Activated gamma-delta T cell (primary cell): Measurements from ENCODE around the gene INTS11.

Source experiments
- DNase-seq: peaks from one replicate; lab custom pipeline; 2025; lab: John Stamatoyannopoulos, UW

INTS11 gene

DNA sequence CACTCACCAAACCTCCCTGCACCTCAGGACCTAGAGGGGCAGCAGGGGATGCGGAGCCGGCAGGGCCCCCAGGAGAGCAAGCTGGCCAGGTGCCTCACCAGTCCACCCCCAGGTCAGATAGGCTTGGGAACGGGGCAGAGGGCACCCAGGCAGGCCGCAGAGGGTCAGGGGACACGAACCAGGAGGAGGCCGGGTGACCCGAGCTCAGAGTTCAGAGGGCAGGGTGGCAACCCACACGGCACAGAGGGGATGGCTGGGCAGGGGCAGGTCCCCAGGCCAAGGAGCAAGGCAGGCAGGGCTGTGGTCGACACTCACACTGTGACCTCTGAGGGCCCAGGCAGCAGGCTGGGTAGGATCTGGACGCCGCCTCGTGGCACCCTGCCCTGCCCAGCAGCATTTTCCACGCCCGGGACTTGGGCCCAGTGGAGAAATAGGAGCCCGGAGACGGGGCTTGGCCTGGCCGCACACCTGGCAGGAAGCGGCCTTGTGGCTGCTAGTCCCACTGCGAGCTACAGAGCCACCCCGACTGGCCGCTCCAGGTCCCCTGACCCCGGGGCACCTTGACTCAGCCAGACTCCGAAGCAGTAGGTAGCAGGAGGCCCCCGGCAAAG, 19.5 kb upstream of the INTS11 start:
- DNase-seq: no peak

DNA sequence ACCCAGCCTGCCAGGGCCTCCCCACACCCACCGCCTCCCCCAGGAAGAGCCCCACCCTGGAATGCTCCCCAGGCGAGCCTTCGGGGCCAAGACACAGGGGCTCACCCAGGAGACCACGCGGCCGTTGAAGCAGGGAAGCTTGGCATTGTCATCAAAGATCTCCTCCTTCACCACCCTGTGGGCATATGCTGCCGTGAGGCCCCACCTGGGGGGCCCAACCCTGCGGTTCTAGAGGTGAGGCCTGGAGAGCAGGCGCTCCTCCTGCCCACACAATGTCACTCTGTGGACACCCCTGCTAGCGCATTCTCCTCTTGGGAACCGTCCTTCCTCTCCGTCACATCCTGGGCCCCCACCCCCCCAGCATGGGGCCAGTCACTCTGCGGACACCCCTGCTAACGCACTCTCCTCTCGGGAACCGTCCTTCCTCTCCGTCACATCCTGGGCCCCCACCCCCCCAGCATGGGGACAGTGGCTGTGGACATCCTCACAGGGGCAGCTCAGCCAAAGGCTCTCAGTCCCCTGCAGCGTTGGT, 18.2 kb upstream of the INTS11 start:
- no peak for DNase-seq

DNA sequence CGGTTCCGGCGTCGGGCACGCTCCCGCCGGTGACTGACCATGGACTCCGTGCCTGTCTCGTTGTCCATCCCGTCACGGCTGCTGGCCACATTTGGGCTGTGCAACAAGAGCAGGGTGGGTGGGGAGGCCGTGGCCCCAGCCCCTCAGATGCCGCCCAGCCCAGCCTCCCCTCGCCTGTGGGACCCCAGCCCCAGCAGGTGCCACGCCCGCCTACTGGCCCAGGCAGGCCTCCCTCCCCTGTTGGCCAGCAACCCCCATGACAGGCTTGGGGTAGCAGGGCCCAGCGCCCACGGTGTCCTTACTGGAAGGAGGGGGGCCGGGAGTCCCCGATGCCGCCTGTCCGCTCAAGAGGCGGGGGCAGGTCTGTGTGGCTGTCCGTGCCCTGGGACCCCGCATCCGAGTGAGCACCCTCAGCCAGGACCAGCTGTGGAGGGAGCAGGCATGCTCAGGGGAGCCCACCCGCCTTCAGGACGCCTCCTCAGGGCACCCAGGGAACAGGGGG, 17.7 kb upstream of the INTS11 start:
- no peak for DNase-seq

DNA sequence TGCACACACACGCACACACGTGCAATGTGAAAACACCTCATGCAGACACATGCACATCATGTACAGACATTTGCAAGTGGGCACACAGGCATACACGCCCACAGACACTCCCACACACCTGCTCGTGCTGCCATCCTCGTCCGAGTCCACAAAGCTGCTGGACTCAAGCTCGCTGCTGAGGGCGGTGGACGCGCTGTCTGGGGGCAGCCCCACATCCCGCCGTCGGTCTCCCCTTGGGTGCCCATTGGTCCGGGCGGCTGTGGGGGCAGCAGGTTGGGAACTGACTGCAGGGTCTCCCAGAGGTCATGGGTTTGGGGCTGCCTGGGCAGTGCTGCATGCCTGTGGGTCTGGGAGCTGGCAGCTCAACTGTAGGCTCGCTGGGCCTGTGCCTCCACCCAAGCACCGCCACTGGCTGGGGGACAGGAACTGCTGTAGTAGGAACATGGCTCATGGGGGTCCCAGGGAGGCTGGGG, 17.1 kb upstream of the INTS11 start:
- DNase-seq: no peak

DNA sequence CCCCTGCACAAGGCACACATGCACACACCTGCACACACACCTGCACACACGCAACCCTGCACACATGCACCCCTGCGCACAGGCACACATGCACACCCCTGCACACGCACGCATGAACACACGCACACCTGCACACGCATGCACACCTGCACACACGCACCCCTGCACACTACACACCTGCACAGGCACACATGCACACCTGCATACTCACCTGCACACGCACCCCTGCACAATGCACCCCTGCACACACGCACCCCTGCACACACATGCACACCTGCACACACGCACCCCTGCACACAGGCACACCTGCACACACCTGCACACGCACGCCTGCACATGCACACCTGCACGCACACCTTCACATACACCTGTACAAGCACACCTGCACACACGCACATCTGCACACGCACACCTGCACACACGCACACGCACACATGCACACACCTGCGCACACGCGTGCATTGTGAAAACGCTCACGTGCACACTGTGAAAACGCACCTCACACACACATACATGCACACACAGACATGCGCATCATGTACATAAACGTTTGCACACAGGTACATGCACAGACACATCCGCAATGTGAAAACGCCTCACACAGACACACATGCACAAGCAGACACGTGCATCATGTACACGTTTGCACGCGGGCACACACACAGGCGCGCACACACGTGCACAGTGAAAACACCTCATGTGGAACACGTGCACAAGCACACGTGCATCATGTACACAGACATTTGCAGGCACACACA, 16.5 kb upstream of the INTS11 start:
- DNase-seq: no peak

DNA sequence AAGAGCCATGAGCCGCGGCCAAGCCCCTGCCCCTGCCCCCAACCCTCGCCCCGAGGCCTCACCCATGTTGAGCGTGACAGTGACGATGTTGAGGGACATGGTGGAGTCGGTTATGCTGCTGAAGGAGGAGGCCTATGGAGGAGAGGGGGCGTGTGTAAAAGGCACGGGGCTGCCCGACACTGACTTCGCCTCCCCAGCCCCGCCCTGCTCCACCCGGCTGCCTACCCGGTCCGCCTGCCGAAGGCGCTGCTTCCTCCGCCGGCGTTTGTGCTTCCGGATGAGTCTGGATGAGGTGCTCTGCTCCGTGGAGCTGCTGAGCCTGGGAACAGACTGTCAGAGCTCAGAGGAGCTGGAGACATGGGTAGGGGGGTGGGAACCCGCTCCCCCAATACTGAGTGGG, 15.7 kb upstream of the INTS11 start:
- no peak for DNase-seq

DNA sequence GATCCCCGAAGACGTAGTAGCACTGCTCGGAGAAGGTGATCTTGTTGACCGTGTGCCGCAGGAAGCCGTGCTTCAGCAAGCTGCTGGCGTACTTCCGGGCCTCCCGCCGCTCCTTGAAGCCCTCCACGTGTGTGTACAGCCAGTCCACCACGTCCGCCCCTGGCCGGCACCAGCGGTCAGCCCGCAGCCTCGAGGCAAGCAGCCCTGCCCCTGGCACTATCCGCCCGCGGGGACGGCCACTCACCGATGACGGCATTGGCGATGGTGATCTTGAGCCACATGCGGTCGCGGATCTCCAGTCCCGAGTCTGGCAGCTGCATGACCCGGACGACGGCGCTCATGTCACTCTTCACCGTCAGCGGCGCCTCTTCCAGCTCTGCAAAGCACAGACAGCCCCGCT, 13.8 kb upstream of the INTS11 start:
- DNase-seq: no peak

DNA sequence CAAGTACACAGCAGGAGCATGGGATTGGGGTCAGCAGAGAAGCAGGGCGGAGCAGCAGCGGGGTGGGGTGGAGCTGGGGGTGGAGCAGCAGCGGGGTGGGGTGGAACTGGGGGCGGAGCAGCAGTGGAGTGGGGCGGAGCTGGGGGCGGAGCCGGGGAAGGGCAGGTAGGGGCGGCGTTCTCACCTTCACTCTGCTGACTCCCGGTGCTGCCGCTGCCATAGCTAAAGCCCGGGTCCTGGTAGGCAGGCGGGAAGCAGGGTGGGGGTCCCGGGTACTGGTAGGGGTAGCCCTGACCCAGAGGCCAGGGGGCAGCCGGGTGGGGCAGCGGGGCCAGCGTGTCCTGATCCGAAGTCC, 13.3 kb upstream of the INTS11 start:
- DNase-seq: no peak

DNA sequence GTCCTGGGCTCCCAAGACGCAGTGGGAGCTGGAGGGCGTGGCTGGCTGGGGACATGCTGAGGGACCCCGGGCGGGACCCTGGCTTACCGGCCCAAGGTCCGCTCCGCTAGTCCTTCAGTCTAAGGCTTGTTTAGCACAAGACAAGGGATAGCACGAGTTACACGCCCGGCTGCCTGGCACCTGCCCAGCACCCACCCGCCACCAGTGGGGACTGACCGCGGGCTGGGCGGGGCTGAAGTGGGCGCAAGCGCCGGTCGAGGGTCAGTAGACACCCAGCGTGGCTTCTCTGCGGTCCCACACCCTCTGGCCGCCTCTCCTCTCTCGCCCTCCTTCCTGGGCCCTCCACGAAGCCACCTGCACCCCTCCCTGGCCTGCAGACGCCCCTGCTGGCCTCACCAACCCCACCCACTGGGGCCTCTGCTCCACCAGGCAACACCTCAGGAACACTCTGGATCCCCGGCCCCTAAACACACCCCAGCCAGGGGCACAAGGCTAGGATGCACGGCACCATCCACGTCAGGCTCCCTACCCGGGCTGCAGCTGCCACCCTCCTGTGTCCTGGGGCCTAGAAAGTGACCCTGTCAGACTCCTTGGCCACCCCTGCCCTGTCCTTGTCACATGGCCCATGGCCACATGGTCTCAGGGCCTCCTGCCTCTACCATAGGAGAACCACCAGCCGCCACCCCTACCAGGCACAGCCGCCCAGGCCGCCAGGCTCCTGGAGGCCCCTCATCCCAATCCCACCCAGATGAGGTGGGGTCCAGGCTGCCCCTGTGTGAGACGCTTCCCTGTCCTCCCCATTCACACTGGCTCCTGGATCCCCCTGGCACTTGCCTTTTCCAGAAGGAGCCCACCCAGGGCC, 12.7 kb upstream of the INTS11 start:
- DNase-seq: no peak

DNA sequence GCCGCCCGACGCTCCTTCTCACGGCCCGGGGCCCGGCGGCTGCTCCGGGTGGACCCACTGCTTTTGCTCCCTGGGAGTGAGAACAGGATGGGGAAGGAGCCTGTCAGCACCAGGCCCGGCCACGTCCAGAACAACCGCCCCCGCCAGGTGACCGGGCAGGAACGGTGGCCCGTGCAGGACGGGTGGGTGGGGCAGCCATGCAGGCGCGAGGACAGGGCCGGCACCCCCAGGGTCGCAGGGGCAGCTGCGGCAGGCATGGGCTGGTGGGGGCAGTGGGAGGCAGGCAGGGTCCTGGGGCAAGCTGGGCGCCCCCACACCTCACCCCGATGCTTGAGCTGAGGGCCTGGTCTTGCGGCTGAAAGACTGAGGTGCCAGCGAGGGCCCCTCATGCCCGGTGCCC, 12.0 kb upstream of the INTS11 start:
- DNase-seq: no peak

DNA sequence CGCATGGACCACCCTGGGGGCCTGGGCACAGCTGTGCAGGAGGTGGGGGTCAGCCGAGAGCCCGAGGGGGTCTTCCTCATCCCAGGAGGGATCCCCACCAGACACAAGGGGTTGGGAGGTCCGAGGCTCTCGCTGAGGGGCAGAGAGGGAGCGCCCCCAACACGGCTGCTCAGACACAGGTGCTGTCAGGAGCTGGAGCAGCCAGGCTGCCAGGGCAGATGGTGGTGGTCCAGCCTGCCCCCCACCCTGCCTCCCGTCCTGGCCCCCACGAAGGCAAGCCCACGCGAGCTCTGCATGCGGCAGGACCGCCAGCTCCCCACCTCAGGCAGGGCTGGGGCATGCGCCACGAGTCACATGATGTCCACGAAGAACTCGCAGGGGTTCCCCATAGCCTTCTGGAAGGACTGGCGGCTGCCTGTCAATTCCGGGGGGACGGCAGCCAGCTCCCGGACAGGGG, 11.4 kb upstream of the INTS11 start:
- DNase-seq: no peak

DNA sequence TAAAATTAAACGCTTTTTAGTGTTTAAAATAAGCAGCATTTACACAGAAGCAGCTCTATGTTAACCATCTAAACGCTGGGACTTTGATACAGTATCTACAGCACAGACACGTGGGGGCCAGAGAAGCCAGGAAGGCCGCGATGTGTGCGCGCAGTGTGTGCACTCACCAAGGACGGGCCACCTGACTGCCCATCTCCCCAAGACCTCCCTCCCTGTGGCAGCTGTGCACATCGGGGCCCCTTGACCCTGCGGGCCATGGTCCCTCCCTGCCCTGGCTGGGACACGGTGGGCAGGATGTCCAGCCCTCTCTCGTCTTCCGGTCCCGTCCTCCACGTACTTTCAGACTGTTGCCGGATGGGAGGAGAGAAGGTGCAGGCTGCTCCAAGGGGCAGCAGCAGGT, 10.8 kb upstream of the INTS11 start:
- no peak for DNase-seq

DNA sequence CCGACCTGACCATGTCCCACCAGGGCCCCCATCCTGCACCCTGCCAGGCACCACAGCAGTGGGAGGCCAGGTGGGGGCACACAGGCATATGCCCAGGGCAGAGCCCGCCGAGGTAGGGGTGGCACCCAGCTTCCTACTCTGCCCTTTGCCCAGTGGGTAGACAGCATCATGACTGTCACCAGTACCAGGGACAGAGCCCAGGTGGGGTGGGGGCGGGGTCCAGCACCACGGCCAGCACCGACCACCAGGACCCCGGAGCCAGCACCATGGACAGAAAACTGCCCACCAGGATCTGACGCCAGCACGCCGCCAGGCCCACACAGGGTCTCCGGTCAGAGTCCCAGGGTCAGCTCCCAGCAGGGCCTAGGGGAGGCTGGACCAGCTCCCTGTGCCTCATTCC, 10.4 kb upstream of the INTS11 start:
- DNase-seq: no peak

DNA sequence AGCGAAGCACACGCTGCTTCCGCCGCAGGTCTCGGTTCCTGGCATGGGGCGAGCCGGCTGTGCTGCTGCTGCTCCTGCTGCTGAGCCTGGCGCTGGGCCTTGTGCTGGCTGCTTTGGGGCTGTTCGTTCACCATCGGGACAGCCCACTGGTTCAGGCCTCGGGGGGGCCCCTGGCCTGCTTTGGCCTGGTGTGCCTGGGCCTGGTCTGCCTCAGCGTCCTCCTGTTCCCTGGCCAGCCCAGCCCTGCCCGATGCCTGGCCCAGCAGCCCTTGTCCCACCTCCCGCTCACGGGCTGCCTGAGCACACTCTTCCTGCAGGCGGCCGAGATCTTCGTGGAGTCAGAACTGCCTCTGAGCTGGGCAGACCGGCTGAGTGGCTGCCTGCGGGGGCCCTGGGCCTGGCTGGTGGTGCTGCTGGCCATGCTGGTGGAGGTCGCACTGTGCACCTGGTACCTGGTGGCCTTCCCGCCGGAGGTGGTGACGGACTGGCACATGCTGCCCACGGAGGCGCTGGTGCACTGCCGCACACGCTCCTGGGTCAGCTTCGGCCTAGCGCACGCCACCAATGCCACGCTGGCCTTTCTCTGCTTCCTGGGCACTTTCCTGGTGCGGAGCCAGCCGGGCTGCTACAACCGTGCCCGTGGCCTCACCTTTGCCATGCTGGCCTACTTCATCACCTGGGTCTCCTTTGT, 9.2 kb upstream of the INTS11 start:
- DNase-seq: no peak

DNA sequence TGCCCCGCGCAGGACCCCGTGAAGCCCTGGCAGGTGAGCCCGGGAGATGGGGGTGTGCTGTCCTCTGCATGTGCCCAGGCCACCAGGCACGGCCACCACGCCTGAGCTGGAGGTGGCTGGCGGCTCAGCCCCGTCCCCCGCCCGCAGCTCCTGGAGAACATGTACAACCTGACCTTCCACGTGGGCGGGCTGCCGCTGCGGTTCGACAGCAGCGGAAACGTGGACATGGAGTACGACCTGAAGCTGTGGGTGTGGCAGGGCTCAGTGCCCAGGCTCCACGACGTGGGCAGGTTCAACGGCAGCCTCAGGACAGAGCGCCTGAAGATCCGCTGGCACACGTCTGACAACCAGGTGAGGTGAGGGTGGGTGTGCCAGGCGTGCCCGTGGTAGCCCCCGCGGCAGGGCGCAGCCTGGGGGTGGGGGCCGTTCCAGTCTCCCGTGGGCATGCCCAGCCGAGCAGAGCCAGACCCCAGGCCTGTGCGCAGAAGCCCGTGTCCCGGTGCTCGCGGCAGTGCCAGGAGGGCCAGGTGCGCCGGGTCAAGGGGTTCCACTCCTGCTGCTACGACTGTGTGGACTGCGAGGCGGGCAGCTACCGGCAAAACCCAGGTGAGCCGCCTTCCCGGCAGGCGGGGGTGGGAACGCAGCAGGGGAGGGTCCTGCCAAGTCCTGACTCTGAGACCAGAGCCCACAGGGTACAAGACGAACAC, 8.5 kb upstream of the INTS11 start:
- no peak for DNase-seq

DNA sequence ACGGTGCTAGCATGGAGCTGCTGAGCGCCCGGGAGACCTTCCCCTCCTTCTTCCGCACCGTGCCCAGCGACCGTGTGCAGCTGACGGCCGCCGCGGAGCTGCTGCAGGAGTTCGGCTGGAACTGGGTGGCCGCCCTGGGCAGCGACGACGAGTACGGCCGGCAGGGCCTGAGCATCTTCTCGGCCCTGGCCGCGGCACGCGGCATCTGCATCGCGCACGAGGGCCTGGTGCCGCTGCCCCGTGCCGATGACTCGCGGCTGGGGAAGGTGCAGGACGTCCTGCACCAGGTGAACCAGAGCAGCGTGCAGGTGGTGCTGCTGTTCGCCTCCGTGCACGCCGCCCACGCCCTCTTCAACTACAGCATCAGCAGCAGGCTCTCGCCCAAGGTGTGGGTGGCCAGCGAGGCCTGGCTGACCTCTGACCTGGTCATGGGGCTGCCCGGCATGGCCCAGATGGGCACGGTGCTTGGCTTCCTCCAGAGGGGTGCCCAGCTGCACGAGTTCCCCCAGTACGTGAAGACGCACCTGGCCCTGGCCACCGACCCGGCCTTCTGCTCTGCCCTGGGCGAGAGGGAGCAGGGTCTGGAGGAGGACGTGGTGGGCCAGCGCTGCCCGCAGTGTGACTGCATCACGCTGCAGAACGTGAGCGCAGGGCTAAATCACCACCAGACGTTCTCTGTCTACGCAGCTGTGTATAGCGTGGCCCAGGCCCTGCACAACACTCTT, 7.7 kb upstream of the INTS11 start:
- DNase-seq: no peak

DNA sequence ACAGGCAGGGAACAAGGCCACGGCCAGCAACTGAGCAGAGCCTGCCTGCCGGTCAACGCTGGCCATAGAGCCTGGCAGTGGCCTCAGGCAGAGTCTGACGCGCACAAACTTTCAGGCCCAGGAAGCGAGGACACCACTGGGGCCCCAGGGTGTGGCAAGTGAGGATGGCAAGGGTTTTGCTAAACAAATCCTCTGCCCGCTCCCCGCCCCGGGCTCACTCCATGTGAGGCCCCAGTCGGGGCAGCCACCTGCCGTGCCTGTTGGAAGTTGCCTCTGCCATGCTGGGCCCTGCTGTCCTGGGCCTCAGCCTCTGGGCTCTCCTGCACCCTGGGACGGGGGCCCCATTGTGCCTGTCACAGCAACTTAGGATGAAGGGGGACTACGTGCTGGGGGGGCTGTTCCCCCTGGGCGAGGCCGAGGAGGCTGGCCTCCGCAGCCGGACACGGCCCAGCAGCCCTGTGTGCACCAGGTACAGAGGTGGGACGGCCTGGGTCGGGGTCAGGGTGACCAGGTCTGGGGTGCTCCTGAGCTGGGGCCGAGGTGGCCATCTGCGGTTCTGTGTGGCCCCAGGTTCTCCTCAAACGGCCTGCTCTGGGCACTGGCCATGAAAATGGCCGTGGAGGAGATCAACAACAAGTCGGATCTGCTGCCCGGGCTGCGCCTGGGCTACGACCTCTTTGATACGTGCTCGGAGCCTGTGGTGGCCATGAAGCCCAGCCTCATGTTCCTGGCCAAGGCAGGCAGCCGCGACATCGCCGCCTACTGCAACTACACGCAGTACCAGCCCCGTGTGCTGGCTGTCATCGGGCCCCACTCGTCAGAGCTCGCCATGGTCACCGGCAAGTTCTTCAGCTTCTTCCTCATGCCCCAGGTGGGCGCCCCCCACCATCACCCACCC, 6.9 kb upstream of the INTS11 start, which contains the start of gene TAS1R3:
Gene TAS1R3 (plus strand): TSS at position 213 of the 898 bp plus-strand sequence. CDS start 66 bp downstream, at position 279.
- DNase-seq: no peak

DNA sequence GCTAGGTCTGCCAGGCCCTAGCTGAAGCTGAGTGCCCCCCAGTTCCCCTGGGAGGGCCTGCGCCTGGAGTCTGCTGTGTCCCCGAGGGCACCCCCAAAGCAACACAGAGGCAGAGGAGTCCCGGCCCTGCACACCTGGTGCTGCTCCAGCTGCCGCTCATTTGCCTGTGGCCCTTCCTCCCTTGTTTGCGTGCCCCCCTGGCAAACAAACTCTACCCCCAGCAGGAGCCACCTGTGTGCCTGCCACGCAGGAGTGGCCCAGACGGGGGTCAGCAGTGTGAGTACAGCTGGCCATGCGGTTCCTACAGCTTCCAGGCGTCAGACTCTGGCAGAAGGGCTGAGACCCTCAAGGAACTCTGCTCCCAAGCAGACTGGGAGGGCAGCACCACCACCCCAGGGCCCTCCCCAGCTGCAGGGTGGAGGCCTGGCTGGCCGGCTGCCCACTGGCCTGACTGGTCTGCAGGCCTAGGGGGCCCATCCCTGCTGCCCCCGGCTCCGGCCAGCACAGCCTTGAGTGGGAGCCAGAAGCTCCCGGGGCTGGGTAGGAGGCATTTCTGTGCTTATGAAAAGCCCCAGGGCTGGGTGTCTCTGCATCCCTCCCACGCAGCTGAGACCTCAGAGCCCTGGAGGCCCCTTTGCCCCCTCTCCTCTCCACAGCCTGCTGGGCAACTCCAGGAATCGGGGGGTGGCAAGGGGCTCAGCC, 6.1 kb upstream of the INTS11 start:
- DNase-seq: no peak
